Endothelial cell of umbilical vein (primary cell): Measurements from ENCODE around the gene CDC45. TPM values are rescaled to one million over a fixed set of nuclear protein-coding genes. Genes with fewer than 3 reads are reported as not detected.

Source experiments
- BruUV-seq: library from RNA; stranded (reverse); fragments of 400-500 nt; replicated peaks from 2 replicates; lab custom pipeline; 2021; lab: Mats Ljungman, UMichigan
- CTCF ChIA-PET: fragments of 300-600, 350-600 bp; sonication (Branson Sonifier 250); formaldehyde crosslinking; loops from one replicate; lab custom pipeline; 2021; ENCODE audit warnings: antibody characterized with exemption, inconsistent platforms; lab: Charles Lee
- POLR2A ChIA-PET: fragments of 300-600, 350-600 bp; sonication (Branson Sonifier 250); formaldehyde crosslinking; loops from one replicate; lab custom pipeline; 2021; ENCODE audit warnings: antibody characterized with exemption, inconsistent platforms; lab: Charles Lee
- DNase-seq: peaks from one replicate; pipeline ENCODE4 v3.0.0-alpha.2; 2011; ENCODE audit warnings: low read depth, low spot score
- FAIRE-seq: peaks from 2 replicates; lab custom pipeline; 2011; peaks lifted over from hg19 to GRCh38; lab: Jason Lieb, UNC
- H2AFZ ChIP-seq: 2 replicates; pipeline ENCODE4 v1.6.0; 2012; ENCODE audit warnings: low read depth, low read length, control low read depth, inconsistent platforms
- H3K27ac ChIP-seq: 2 replicates; pipeline ENCODE4 v1.5.1; 2011; ENCODE audit warnings: low read depth, mild to moderate bottlenecking, control low read depth, low read length, moderate library complexity; ENCODE audit not compliant: insufficient read depth
- H3K27me3 ChIP-seq, 2 experiments: 2 replicates each; pipeline versions ENCODE4 v1.6.0 to v1.6.1; 2011; ENCODE audit warnings: low read length in 2 of 2, mixed read lengths in 1 of 2; ENCODE audit not compliant: control insufficient read depth in 2 of 2, insufficient read depth in 2 of 2
- H3K36me3 ChIP-seq, 2 experiments: 2 replicates in 1 of 2; 3 replicates in 1 of 2; pipeline ENCODE4 v1.5.1; 2011; ENCODE audit warnings: low read length in 2 of 2, mild to moderate bottlenecking in 1 of 2, moderate library complexity in 1 of 2; ENCODE audit not compliant: control insufficient read depth in 2 of 2, insufficient read depth in 2 of 2; ENCODE audit errors: extremely low read depth in 1 of 2
- H3K4me1 ChIP-seq: 3 replicates; pipeline ENCODE4 v1.5.1; 2011; ENCODE audit warnings: mild to moderate bottlenecking, low read length; ENCODE audit not compliant: control insufficient read depth, insufficient read depth; ENCODE audit errors: extremely low read depth
- H3K4me2 ChIP-seq: 2 replicates; pipeline ENCODE4 v1.6.1; 2011; ENCODE audit warnings: low read length, control low read depth, mixed read lengths; ENCODE audit not compliant: insufficient read depth
- H3K4me3 ChIP-seq, 3 experiments: fragments of 200-600 bp in 1 of 3; sonication (generic), shearing (Covaris generic) in 1 of 3; replicated peaks in 1 of 3; 2 replicates each; pipeline ENCODE4 v1.5.1; 2011 to 2016; ENCODE audit warnings: control low read depth in 3 of 3, low read length in 3 of 3, mild to moderate bottlenecking in 2 of 3, inconsistent platforms in 1 of 3, low read depth in 1 of 3, moderate library complexity in 1 of 3; ENCODE audit not compliant: insufficient read depth in 1 of 3
- H3K79me2 ChIP-seq: 2 replicates; pipeline ENCODE4 v1.6.0; 2012; ENCODE audit warnings: low read length, inconsistent platforms; ENCODE audit not compliant: control insufficient read depth, insufficient read depth
- H3K9ac ChIP-seq: replicated peaks from 2 replicates; pipeline ENCODE3; 2011; ENCODE audit warnings: low read length, control low read depth; ENCODE audit not compliant: insufficient read depth; ENCODE audit errors: extremely low read depth
- H3K9me1 ChIP-seq: replicated peaks from 3 replicates; pipeline ENCODE4 v1.6.0; 2011; ENCODE audit warnings: mild to moderate bottlenecking, low read length; ENCODE audit not compliant: control insufficient read depth, insufficient read depth; ENCODE audit errors: extremely low read depth
- H3K9me3 ChIP-seq: replicated peaks from 2 replicates; pipeline ENCODE4 v1.5.1; 2012; ENCODE audit warnings: low read length, inconsistent platforms; ENCODE audit not compliant: control insufficient read depth, insufficient read depth
- H4K20me1 ChIP-seq: replicated peaks from 2 replicates; pipeline ENCODE3; 2011; ENCODE audit warnings: mild to moderate bottlenecking, low read length; ENCODE audit not compliant: control insufficient read depth, insufficient read depth; ENCODE audit errors: extremely low read depth
- CTCF ChIP-seq, 2 donors: IDR thresholded peaks; 1 replicate in 1 of 2; 2 replicates in 1 of 2; pipeline ENCODE4 v1.5.1; 2011; ENCODE audit warnings: low read length in 2 of 2, mild to moderate bottlenecking in 2 of 2, moderate library complexity in 2 of 2, control low read depth in 1 of 2, inconsistent platforms in 1 of 2, low read depth in 1 of 2; ENCODE audit not compliant: insufficient read depth in 1 of 2; ENCODE audit errors: extremely low read depth in 1 of 2
- EZH2 ChIP-seq: IDR thresholded peaks from 2 replicates; pipeline ENCODE4 v1.6.1; 2012; ENCODE audit warnings: borderline replicate concordance, low read depth, mild to moderate bottlenecking, moderate library complexity, low read length, inconsistent platforms; ENCODE audit not compliant: severe bottlenecking
- FOS ChIP-seq: IDR thresholded peaks from 2 replicates; pipeline ENCODE4 v1.6.1; 2011; ENCODE audit warnings: mild to moderate bottlenecking, low read length, moderate library complexity, borderline replicate concordance; ENCODE audit not compliant: insufficient read depth
- GATA2 ChIP-seq: IDR thresholded peaks from 2 replicates; pipeline ENCODE4 v1.7.0; 2011; ENCODE audit warnings: low read depth, mild to moderate bottlenecking, moderate library complexity, mixed read lengths, low read length; ENCODE audit not compliant: insufficient read length, insufficient read depth
- JUN ChIP-seq: IDR thresholded peaks from 2 replicates; pipeline ENCODE4 v1.6.1; 2011; ENCODE audit warnings: borderline replicate concordance, low read depth; ENCODE audit not compliant: insufficient read length, insufficient read depth
- MAX ChIP-seq: IDR thresholded peaks from 2 replicates; pipeline ENCODE4 v1.6.1; 2011; ENCODE audit not compliant: insufficient read depth, insufficient read length
- MYC ChIP-seq: IDR thresholded peaks from one replicate; pipeline ENCODE4 v1.6.1; 2011; ENCODE audit warnings: mild to moderate bottlenecking, low read depth, low read length
- POLR2A ChIP-seq: IDR thresholded peaks from 2 replicates; pipeline ENCODE4 v1.6.1; 2012; ENCODE audit warnings: low read depth, mild to moderate bottlenecking, control low read depth, low read length
- POLR2AphosphoS5 ChIP-seq: IDR thresholded peaks from 2 replicates; pipeline ENCODE4 v1.6.1; 2012; ENCODE audit warnings: low read depth, mild to moderate bottlenecking, control low read depth, low read length, moderate library complexity; ENCODE audit not compliant: insufficient read depth
- dilution Hi-C: fragments of 300-500 bp; cut with MboI; formaldehyde crosslinking; loops from one replicate; pipeline ENCODE4 v1.15.0; 2019; ENCODE audit warnings: low sequenced_read_pairs; ENCODE audit not compliant: extremely low pct_ligation_motif_present
- intact Hi-C: fragments of 100-400 bp; cut with micrococcal nuclease; formaldehyde crosslinking; loops from one replicate; pipeline ENCODE4 v1.10.0; 2022
- polyA plus RNA-seq, 4 experiments: library from polyadenylated mRNA; depleted of rRNA in 3 of 4; stranded (reverse) in 3 of 4; unstranded in 1 of 4; fragments of >200 nt; gene quantifications; 2 replicates each; pipeline versions ENCODE4 v1.2.1 to v1.2.3, GENCODE V29; 2011 to 2012; ENCODE audit warnings: missing spikeins in 1 of 4
- total RNA-seq: library from RNA; stranded (reverse); gene quantifications from 2 replicates; pipeline ENCODE4 v1.2.3, GENCODE V29; 2021

The CDC45 gene
- total and polyA plus RNA-seq, 2 donors (not counting 3 experiments of a cell fraction or from before 2014, with no cell fraction given): 36.6 to 40.6 TPM

- Histone ChIP-seq H3K4me1 (peaks cover 50% of the 10 kb centered on the region), H3K27ac (peak overlapping the region; percentile 100), H3K36me3 (no peaks in the 10 kb centered on the region), H3K9ac (peak overlapping the region; percentile 70), H2AFZ (no peak overlapping the region), H3K4me3 (peak overlapping the region in 1 of 3 experiments; percentile 77), H3K79me2 (peaks cover 43% of the 10 kb centered on the region), H3K9me3 (no peaks in the 10 kb centered on the region), H3K9me1 (no peaks in the 10 kb centered on the region), H3K27me3 (no peaks in the 10 kb centered on the region), H4K20me1 (no peaks in the 10 kb centered on the region), H3K4me2 (peak overlapping the region; percentile 83)
- ChIA-PET CTCF (interaction anchor here (4.7 kb wide), 1 partner anchor 149 kb away, joined by 67 read pairs; no protein-coding TSS in a partner anchor), POLR2A (interaction anchor here (1.6 kb wide), 1 partner anchor 44 kb away, joined by 5 read pairs; the partner anchor contains the start of gene CLDN5)
- TSS peak; percentile 34 for BruUV-seq
- dilution Hi-C loops: no loop called here
- FAIRE-seq: no peak
- DNase-seq: no peak
- intact Hi-C loops: no loop called here
- TF ChIP-seq JUN (no peak), EZH2 (no peak), CTCF (IDR thresholded peaks at IDR 0.05; ENCODE audit: extremely low read depth in 1 of 2, insufficient read depth in 1 of 2, low read depth in 1 of 2, low read length in 2 of 2) (no peak), MYC (no peak), FOS (no peak), MAX (no peak), POLR2AphosphoS5 (no peak), POLR2A (no peak), GATA2 (no peak)
Observed at GRCh38 chr22:19480789-19481188, 1.1 kb downstream of the CDC45 start.
